Left lobe of liver (tissue), 2 donors: Measurements from ENCODE around the gene LYSMD2. TPM values are rescaled to one million over a fixed set of nuclear protein-coding genes. Genes with fewer than 3 reads are reported as not detected.

Source experiments
- ATAC-seq: fragments of 200-7000 bp; cut with Tn5 transposase; one replicate; pipeline ENCODE4 v1.9.1; 2020; ENCODE audit warnings: mild to moderate bottlenecking, moderate library complexity
- DNase-seq: peaks from one replicate; pipeline ENCODE4 v3.0.0-alpha.2; 2020; ENCODE audit warnings: low spot score
- total RNA-seq: library from RNA; stranded (reverse); gene quantifications from one replicate; pipeline ENCODE4 v1.2.1, GENCODE V29; 2021
- donor health status: DM: no; HTN: no; CAD: no; lungs with moderate emphysema.
- donor health status: DM: no; HTN: yes; CAD: no.

Gene LYSMD2
- total RNA-seq, 1 donor from 2014 or later: 4.8 TPM

- DNase-seq (no peak), ATAC-seq (no peak)
Measured at GRCh38 chr15:51721199-51721960, 16.1 kb downstream of the LYSMD2 start.

GRCh38 chr15:51720201-51720995 lies 17.1 kb downstream of the LYSMD2 start:
- no peak for DNase-seq
- ATAC-seq: no peak

GRCh38 chr15:51718746-51719145 lies 18.7 kb downstream of the LYSMD2 start:
- DNase-seq (no peak), ATAC-seq (no peak)

GRCh38 chr15:51718219-51718618 lies 19.2 kb downstream of the LYSMD2 start:
- DNase-seq (no peak), ATAC-seq (no peak)

- DNase-seq: no peak
- no peak for ATAC-seq
Measured at GRCh38 chr15:51714911-51715310, 22.5 kb downstream of the LYSMD2 start.

GRCh38 chr15:51714162-51714561 lies 23.3 kb downstream of the LYSMD2 start:
- DNase-seq (no peak), ATAC-seq (no peak)

- DNase-seq: no peak
- no peak for ATAC-seq
Measured at GRCh38 chr15:51709031-51709430, 28.4 kb downstream of the LYSMD2 start.

- ATAC-seq: no peak
- no peak for DNase-seq
Measured at GRCh38 chr15:51708013-51708412, 29.4 kb downstream of the LYSMD2 start.

GRCh38 chr15:51706926-51707608 lies 30.4 kb downstream of the LYSMD2 start:
- DNase-seq (no peak), ATAC-seq (no peak)

- DNase-seq (no peak), ATAC-seq (no peak)
Measured at GRCh38 chr15:51706291-51706690, 31.2 kb downstream of the LYSMD2 start.

GRCh38 chr15:51702710-51703109 lies 34.7 kb downstream of the LYSMD2 start:
- DNase-seq (no peak), ATAC-seq (no peak)

GRCh38 chr15:51699373-51699772 lies 38.1 kb downstream of the LYSMD2 start:
- ATAC-seq (no peak), DNase-seq (no peak)

- ATAC-seq: no peak
- no peak for DNase-seq
Measured at GRCh38 chr15:51697163-51697562, 40.3 kb downstream of the LYSMD2 start.

GRCh38 chr15:51696566-51696965 lies 40.9 kb downstream of the LYSMD2 start:
- DNase-seq: no peak
- ATAC-seq: no peak

- DNase-seq (no peak), ATAC-seq (no peak)
Measured at GRCh38 chr15:51692154-51692553, 45.3 kb downstream of the LYSMD2 start.

GRCh38 chr15:51688863-51689262 lies 48.6 kb downstream of the LYSMD2 start:
- ATAC-seq: no peak

GRCh38 chr15:51687565-51687964 lies 49.9 kb downstream of the LYSMD2 start:
- ATAC-seq: no peak
- DNase-seq: no peak

More at GRCh38 chr15:51688863-51689262, 48.6 kb downstream of the LYSMD2 start:
- DNase-seq: no peak

GRCh38 chr15:51681303-51681963 lies 56.0 kb downstream of the LYSMD2 start, which contains the start of gene SCG3:
Gene SCG3, plus strand, starts transcription at chr15:51681503. Its CDS starts 253 bp downstream, at chr15:51681756.
- DNase-seq (peak; percentile 58), ATAC-seq (peak; percentile 96)

GRCh38 chr15:51680321-51680720 lies 57.1 kb downstream of the LYSMD2 start:
- DNase-seq: no peak
- ATAC-seq: no peak

- DNase-seq: no peak
- no peak for ATAC-seq
Measured at GRCh38 chr15:51678096-51678495, 59.4 kb downstream of the LYSMD2 start.

- no peak for DNase-seq
- ATAC-seq: no peak
Measured at GRCh38 chr15:51677452-51677851, 60.0 kb downstream of the LYSMD2 start.
